K562 (cell line): ENCODE measurements around the gene SH3TC1. TPM values are rescaled to one million over a fixed set of nuclear protein-coding genes. Genes with fewer than 3 reads are reported as not detected.
A peak's percentile ranks its signal among the peaks of the same experiment; 100 is the strongest.

Experiments
- BHLHE40 ChIP-seq: IDR thresholded peaks from 2 replicates; pipeline ENCODE4 v1.6.1; 2011; ENCODE audit warnings: low read length, improper control_type of control experiment
- CHAMP1 ChIP-seq: fragments of 450-650 bp; IDR thresholded peaks from 2 replicates; pipeline ENCODE4 v1.6.1; 2016; ENCODE audit warnings: mild to moderate bottlenecking
- KAT7 ChIP-seq: sonication (generic); formaldehyde crosslinking; IDR thresholded peaks from 2 replicates; pipeline ENCODE4 v1.8.0; 2022; ENCODE audit warnings: missing genetic modification reagents, mild to moderate bottlenecking, borderline replicate concordance
- MTA1 ChIP-seq: fragments of 450-650 bp; IDR thresholded peaks from 2 replicates; pipeline ENCODE4 v1.6.1; 2017; ENCODE audit warnings: borderline replicate concordance
- NFIX ChIP-seq: fragments of 250-450 bp; sonication (Bioruptor Pico); IDR thresholded peaks from 2 replicates; pipeline ENCODE4 v1.4.0; 2020; ENCODE audit warnings: low read depth, mild to moderate bottlenecking, moderate library complexity
- PTBP1 ChIP-seq: fragments of 200-400 bp; formaldehyde crosslinking; IDR thresholded peaks from 2 replicates; pipeline ENCODE4 v1.6.1; 2017; ENCODE audit warnings: low read depth, low read length
- RAD51 ChIP-seq: fragments of 450-650 bp; IDR thresholded peaks from 2 replicates; pipeline ENCODE4 v1.7.1; 2016; ENCODE audit warnings: low read depth, mild to moderate bottlenecking, borderline replicate concordance
- RBM22 ChIP-seq: fragments of 200-400 bp; formaldehyde crosslinking; IDR thresholded peaks from 2 replicates; pipeline ENCODE4 v1.6.1; 2018; ENCODE audit warnings: low read length, low read depth; ENCODE audit not compliant: poor library complexity, severe bottlenecking
- SFPQ ChIP-seq: fragments of 200-400 bp; formaldehyde crosslinking; IDR thresholded peaks from 2 replicates; pipeline ENCODE4 v1.6.1; 2017; ENCODE audit warnings: mild to moderate bottlenecking, low read depth, low read length, moderate library complexity
- SRSF3 ChIP-seq: fragments of 200-400 bp; formaldehyde crosslinking; IDR thresholded peaks from 2 replicates; pipeline ENCODE4 v1.6.1; 2016; ENCODE audit warnings: mild to moderate bottlenecking, low read length, moderate library complexity; ENCODE audit not compliant: insufficient read depth
- TFE3 ChIP-seq: fragments of 450-650 bp; formaldehyde crosslinking; IDR thresholded peaks from 2 replicates; pipeline ENCODE4 v1.4.0; 2020; ENCODE audit warnings: mild to moderate bottlenecking, mixed read lengths
- TRIM28 ChIP-seq: fragments of 450-650 bp; IDR thresholded peaks from 2 replicates; pipeline ENCODE4 v1.6.1; 2017
- USF2 ChIP-seq: sonication (generic); formaldehyde crosslinking; IDR thresholded peaks from 2 replicates; pipeline ENCODE4 v1.5.0; 2020; ENCODE audit warnings: missing genetic modification reagents
- ZNF217 ChIP-seq: sonication (generic); formaldehyde crosslinking; IDR thresholded peaks from 2 replicates; pipeline ENCODE4 v1.8.0; 2022; ENCODE audit warnings: mild to moderate bottlenecking, missing genetic modification reagents
- ZNF23 ChIP-seq: fragments of 250-450 bp; sonication (Bioruptor Pico); IDR thresholded peaks from 2 replicates; pipeline ENCODE4 v1.4.0; 2020; ENCODE audit warnings: mild to moderate bottlenecking
- ZNF347 ChIP-seq: fragments of 450-650 bp; formaldehyde crosslinking; IDR thresholded peaks from 2 replicates; pipeline ENCODE4 v1.4.0; 2020; ENCODE audit warnings: low read depth, mild to moderate bottlenecking, moderate library complexity
- ZNF395 ChIP-seq: fragments of 200-800 bp; sonication (Bioruptor generic); IDR thresholded peaks from 2 replicates; pipeline ENCODE4 v1.6.1; 2017; ENCODE audit warnings: missing genetic modification characterization, missing compliant biosample characterization
- ZNF77 ChIP-seq: fragments of 250-450 bp; sonication (Bioruptor Pico); IDR thresholded peaks from 2 replicates; pipeline ENCODE4 v1.5.0; 2020
- polyA plus RNA-seq, 8 experiments: library from polyadenylated mRNA; depleted of rRNA in 4 of 8; stranded (reverse) in 5 of 8; unstranded in 3 of 8; fragments of >200 nt; fragmentation: Nextera tagmentation in 2 of 8; fragmentation: Illumina TruSeq in 1 of 8; extraction: Ambion mirVana in 2 of 8; extraction: Trizol in 1 of 8; gene quantifications; 2 replicates each; pipeline versions ENCODE4 v1.2.1 to v1.2.3, GENCODE V29; 2011 to 2014; ENCODE audit warnings: inconsistent platforms in 1 of 8, missing spikeins in 1 of 8
- total RNA-seq, 7 experiments: library from RNA; depleted of rRNA in 6 of 7; stranded (reverse); fragments of >200 nt in 6 of 7; fragmentation: Illumina TruSeq in 2 of 7; extraction: Trizol in 2 of 7; gene quantifications; 2 replicates each; pipeline versions ENCODE4 v1.2.1 to v1.2.3, GENCODE V29; 2011 to 2021; ENCODE audit warnings: low replicate concordance in 1 of 7

Gene SH3TC1
- total and polyA plus RNA-seq, 9 of the 15 experiments (the other 6 are each of a cell fraction or from before 2014, with no cell fraction given): 0.04 to 2.1 (median 0.48) TPM; not detected in 1

GRCh38 chr4:8270912-8271815, 72.1 kb downstream of the SH3TC1 start (continued):
- TF ChIP-seq CHAMP1 (no peak), SFPQ (no peak), ZNF347 (no peak), ZNF217 (CRISPR knock-in tag) (no peak), ZNF77 (CRISPR knock-in tag) (no peak), RAD51 (peak; percentile 60), TFE3 (peak; percentile 78), USF2 (CRISPR knock-in tag) (peak; percentile 52), ZNF23 (CRISPR knock-in tag) (no peak), RBM22 (no peak), BHLHE40 (no peak), MTA1 (no peak), SRSF3 (no peak), PTBP1 (no peak), KAT7 (no peak), TRIM28 (no peak), NFIX (CRISPR knock-in tag) (no peak), ZNF395 (CRISPR knock-in tag) (no peak)
